Ramos (cell line): ENCODE results near the gene PHYKPL.

Experiments
- in situ Hi-C: fragments of 300-500 bp; cut with MboI; formaldehyde crosslinking; loops from one replicate; pipeline ENCODE4 v1.14.3; 2022; ENCODE audit warnings: low sequenced_read_pairs; ENCODE audit not compliant: unreplicated experiment

The PHYKPL gene

GRCh38 chr5:178227138-178227659 lies 5.4 kb downstream of the PHYKPL start:
- in situ Hi-C loops = no loop called here

GRCh38 chr5:178225174-178225573 lies 7.4 kb downstream of the PHYKPL start:
- in situ Hi-C loops = no loop called here

GRCh38 chr5:178224403-178224802 lies 8.2 kb downstream of the PHYKPL start:
- in situ Hi-C loops = no loop called here

GRCh38 chr5:178223828-178224335 lies 8.7 kb downstream of the PHYKPL start:
- in situ Hi-C loops = no loop called here

GRCh38 chr5:178223196-178223773 lies 9.3 kb downstream of the PHYKPL start:
- in situ Hi-C loops = no loop called here

- in situ Hi-C loops = no loop called here
Observed at GRCh38 chr5:178222292-178222691, 10.3 kb downstream of the PHYKPL start.

- in situ Hi-C loops = no loop called here
Observed at GRCh38 chr5:178221853-178222252, 10.7 kb downstream of the PHYKPL start.

- in situ Hi-C loops = no loop called here
Observed at GRCh38 chr5:178221282-178221681, 11.3 kb downstream of the PHYKPL start.

GRCh38 chr5:178218827-178219226 lies 13.8 kb downstream of the PHYKPL start:
- in situ Hi-C loops = no loop called here

- in situ Hi-C loops = no loop called here
Observed at GRCh38 chr5:178218237-178218776, 14.3 kb downstream of the PHYKPL start.

- in situ Hi-C loops = no loop called here
Observed at GRCh38 chr5:178216779-178217178, 15.8 kb downstream of the PHYKPL start.

GRCh38 chr5:178216088-178216534 lies 16.5 kb downstream of the PHYKPL start:
- in situ Hi-C loops = no loop called here

GRCh38 chr5:178215280-178216002 lies 17.2 kb downstream of the PHYKPL start:
- in situ Hi-C loops = no loop called here

GRCh38 chr5:178214160-178214803 lies 18.3 kb downstream of the PHYKPL start:
- in situ Hi-C loops = no loop called here

GRCh38 chr5:178213748-178214151 lies 18.9 kb downstream of the PHYKPL start:
- in situ Hi-C loops = no loop called here

GRCh38 chr5:178213003-178213461 lies 19.6 kb downstream of the PHYKPL start:
- in situ Hi-C loops = no loop called here

GRCh38 chr5:178212241-178213002 lies 20.2 kb downstream of the PHYKPL start:
- in situ Hi-C loops = no loop called here

- in situ Hi-C loops = no loop called here
Observed at GRCh38 chr5:178211095-178212048, 21.2 kb downstream of the PHYKPL start.

- in situ Hi-C loops = no loop called here
Observed at GRCh38 chr5:178210686-178211085, 21.9 kb downstream of the PHYKPL start.
